ENCODE measurements around the gene SPATS2. TPM values are rescaled to one million over a fixed set of nuclear protein-coding genes. Genes with fewer than 3 reads are reported as not detected.

The SPATS2 gene
- total RNA-seq, 4 donors from 2014 or later, result 5.3 to 7.8 (median 6.7) TPM

- DNase-seq, result no peak
- TF ChIP-seq POLR2A (IDR thresholded peaks at IDR 0.05) (no peak), CTCF (IDR thresholded peaks at IDR 0.05 in 4 of 5, conservative IDR thresholded peaks at IDR 0.05 in 1 of 5) (no peak)
- Histone ChIP-seq H3K4me3 (no peak overlapping the region), H3K27me3 (no peaks in the 10 kb centered on the region), H3K9me3 (no peaks in the 10 kb centered on the region), H3K27ac (no peak overlapping the region), H3K36me3 (no peaks in the 10 kb centered on the region), H3K4me1 (no peaks in the 10 kb centered on the region)
- in situ Hi-C loops (cut with MboI; ENCODE audit: low sequenced_read_pairs in 4 of 4) (no loop called here), intact Hi-C loops (cut with DNase I; ENCODE audit: low total_unique reads) (no loop called here)
- ATAC-seq, result no peak
Observed at GRCh38 chr12:49446571-49446970, 79.3 kb downstream of the SPATS2 start.

- no peak overlapping the region for H3K4me3 ChIP-seq
- intact Hi-C loops (cut with DNase I; ENCODE audit: low total_unique reads), result no loop called here
- H3K4me1 ChIP-seq, result no peaks in the 10 kb centered on the region
- in situ Hi-C loops (cut with MboI; ENCODE audit: low sequenced_read_pairs in 4 of 4), result no loop called here
- no peaks in the 10 kb centered on the region for H3K36me3 ChIP-seq
- no peaks in the 10 kb centered on the region for H3K27me3 ChIP-seq
- no peak for ATAC-seq
- H3K27ac ChIP-seq, result no peak overlapping the region
- H3K9me3 ChIP-seq, result no peaks in the 10 kb centered on the region
- no peak for TF ChIP-seq CTCF (IDR thresholded peaks at IDR 0.05 in 4 of 5, conservative IDR thresholded peaks at IDR 0.05 in 1 of 5)
- no peak for TF ChIP-seq POLR2A (IDR thresholded peaks at IDR 0.05)
- DNase-seq, result no peak
Observed at GRCh38 chr12:49448858-49449257, 81.6 kb downstream of the SPATS2 start.

GRCh38 chr12:49451468-49452259 is 84.4 kb downstream of the SPATS2 start:
- Histone ChIP-seq H3K4me1 (no peaks in the 10 kb centered on the region), H3K4me3 (no peak overlapping the region), H3K9me3 (no peaks in the 10 kb centered on the region), H3K27me3 (no peaks in the 10 kb centered on the region), H3K36me3 (no peaks in the 10 kb centered on the region), H3K27ac (no peak overlapping the region)
- no peak for ATAC-seq
- DNase-seq, result no peak
- TF ChIP-seq CTCF (IDR thresholded peaks at IDR 0.05 in 4 of 5, conservative IDR thresholded peaks at IDR 0.05 in 1 of 5) (no peak), POLR2A (IDR thresholded peaks at IDR 0.05) (no peak)
- in situ Hi-C loops (cut with MboI; ENCODE audit: low sequenced_read_pairs in 4 of 4), result no loop called here
- intact Hi-C loops (cut with DNase I; ENCODE audit: low total_unique reads), result no loop called here

GRCh38 chr12:49455501-49455900 is 88.2 kb downstream of the SPATS2 start:
- Histone ChIP-seq H3K9me3 (no peaks in the 10 kb centered on the region), H3K4me3 (no peak overlapping the region), H3K4me1 (no peaks in the 10 kb centered on the region), H3K27ac (no peak overlapping the region), H3K36me3 (no peaks in the 10 kb centered on the region), H3K27me3 (no peaks in the 10 kb centered on the region)
- DNase-seq (no peak), ATAC-seq (no peak)
- TF ChIP-seq CTCF (IDR thresholded peaks at IDR 0.05 in 4 of 5, conservative IDR thresholded peaks at IDR 0.05 in 1 of 5) (no peak), POLR2A (IDR thresholded peaks at IDR 0.05) (no peak)
- intact Hi-C loops (cut with DNase I; ENCODE audit: low total_unique reads), result no loop called here
- in situ Hi-C loops (cut with MboI; ENCODE audit: low sequenced_read_pairs in 4 of 4), result no loop called here
